GDM1 (cell line): ENCODE measurements around the gene MYOC.
"Not testable (repeated sequence)": the region's sequence is repeated elsewhere in the genome, so short reads cannot be mapped to it uniquely, and the experiment has no call there.

Experiments
- DNase-seq: peaks from one replicate; lab custom pipeline; 2025; lab: John Stamatoyannopoulos, UW

The MYOC gene

DNA sequence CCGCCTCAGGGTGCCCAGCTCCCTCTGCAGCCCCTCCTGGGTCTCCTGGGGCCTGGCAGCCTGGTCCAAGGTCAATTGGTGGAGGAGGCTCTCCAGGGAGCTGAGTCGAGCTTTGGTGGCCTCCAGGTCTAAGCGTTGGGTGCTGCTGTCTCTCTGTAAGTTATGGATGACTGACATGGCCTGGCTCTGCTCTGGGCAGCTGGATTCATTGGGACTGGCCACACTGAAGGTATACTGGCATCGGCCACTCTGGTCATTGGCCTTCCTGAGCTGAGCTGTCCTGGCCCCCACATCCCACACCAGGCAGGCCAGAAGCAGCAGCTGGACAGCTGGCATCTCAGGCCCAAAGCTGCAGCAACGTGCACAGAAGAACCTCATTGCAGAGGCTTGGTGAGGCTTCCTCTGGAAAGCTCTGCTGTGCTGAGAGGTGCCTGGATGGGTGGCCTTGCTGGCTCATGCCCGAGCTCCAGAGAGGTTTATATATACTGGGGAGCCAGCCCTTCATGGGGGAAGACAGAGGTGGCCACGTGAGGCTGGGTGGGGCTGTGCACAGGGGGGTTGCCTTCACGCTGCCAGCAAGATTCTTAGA is at the start of gene MYOC:
MYOC (minus strand) TSS at position 455 of the 589 bp plus-strand sequence; CDS start at position 378, 77 bp downstream.
- no peak for DNase-seq

GRCh38 chr1:171699531-171699930 is 47.0 kb upstream of the MYOC start:
- no peak for DNase-seq

DNA sequence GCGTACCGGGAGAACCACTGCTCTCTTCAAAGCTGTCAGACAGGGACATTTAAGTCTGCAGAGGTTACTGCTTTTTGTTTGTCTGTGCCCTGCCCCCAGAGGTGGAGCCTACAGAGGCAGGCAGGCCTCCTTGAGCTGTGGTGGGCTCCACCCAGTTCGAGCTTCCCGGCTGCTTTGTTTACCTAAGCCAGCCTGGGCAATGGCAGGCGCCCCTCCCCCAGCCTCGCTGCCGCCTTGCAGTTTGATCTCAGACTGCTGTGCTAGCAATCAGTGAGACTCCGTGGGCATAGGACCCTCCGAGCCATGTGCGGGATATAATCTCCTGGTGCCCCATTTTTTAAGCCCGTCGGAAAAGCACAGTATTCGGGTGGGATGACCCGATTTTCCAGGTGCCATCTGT is 43.3 kb upstream of the MYOC start:
- DNase-seq = not testable (repeated sequence)

DNA sequence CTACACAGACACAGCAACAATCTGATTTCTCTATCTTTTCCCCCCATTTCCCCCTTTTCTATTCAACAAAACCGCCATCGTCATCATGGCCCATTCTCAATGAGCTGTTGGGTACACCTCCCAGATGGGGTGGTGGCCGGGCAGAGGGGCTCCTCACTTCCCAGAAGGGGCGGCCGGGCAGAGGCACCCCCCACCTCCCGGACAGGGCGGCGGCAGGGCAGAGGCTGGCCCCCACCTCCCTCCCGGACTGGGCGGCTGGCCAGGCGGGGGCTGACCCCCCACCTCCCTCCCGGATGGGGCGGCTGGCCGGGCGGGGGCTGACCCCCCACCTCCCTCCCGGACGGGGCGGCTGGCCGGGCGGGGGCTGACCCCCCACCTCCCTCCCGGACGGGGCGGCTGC is 41.1 kb upstream of the MYOC start:
- not testable (repeated sequence) for DNase-seq

DNA sequence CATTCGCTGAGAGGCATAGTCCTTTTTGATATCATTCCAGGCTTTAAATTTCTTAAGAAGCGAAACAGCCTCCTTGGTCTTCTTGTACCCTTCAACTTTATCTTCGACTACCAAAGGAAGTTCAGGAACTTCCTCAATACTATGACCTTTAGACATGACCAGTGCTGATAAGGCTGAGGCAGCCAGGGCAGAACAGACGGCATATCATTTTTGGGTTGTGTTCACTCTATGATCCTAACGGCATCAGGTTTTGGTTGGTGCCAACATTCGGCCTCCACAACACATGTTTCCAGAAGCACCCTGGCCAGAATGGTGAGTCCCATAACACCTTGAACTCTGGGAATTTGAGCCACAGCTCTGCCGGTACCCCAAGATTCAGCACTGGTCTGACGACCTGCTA is 31.4 kb upstream of the MYOC start:
- DNase-seq = no peak

DNA sequence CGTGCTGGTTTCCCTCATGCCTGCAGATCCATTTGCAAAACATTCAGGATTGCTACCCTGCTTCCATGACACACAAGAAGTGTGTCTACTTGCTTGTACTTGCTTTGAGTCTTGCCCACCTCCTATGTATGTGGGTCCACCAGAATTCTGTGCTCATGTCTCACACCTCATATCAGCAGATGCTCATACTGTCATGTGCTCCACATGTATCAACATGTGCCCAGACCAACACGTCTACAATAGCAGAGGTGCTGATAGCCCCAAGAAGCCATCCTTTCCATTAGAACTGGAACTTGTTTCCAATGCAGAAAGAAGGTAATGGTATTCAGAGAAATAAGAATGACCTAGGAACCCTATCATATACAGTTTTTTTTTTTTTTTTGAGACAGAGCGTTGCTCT is 27.9 kb upstream of the MYOC start:
- no peak for DNase-seq

DNA sequence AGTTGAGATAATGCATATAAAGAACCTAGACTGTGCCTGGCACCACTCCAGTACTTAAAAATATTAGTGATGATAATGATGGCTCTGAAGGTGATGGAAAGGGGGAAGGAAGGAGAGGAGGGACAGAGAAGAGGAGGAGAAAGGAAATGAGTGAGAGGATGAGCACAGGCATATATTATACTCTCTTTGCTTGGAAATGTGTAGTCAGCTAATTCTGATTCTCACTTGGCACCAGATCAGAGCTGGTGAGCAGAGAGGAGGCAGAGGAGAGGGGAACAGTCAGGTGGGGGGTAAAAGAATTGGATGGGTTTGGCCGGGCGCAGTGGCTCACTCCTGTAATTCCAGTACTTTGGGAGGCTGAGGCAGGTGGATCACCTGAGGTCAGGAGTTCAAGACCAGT is 24.3 kb upstream of the MYOC start:
- DNase-seq = no peak

DNA sequence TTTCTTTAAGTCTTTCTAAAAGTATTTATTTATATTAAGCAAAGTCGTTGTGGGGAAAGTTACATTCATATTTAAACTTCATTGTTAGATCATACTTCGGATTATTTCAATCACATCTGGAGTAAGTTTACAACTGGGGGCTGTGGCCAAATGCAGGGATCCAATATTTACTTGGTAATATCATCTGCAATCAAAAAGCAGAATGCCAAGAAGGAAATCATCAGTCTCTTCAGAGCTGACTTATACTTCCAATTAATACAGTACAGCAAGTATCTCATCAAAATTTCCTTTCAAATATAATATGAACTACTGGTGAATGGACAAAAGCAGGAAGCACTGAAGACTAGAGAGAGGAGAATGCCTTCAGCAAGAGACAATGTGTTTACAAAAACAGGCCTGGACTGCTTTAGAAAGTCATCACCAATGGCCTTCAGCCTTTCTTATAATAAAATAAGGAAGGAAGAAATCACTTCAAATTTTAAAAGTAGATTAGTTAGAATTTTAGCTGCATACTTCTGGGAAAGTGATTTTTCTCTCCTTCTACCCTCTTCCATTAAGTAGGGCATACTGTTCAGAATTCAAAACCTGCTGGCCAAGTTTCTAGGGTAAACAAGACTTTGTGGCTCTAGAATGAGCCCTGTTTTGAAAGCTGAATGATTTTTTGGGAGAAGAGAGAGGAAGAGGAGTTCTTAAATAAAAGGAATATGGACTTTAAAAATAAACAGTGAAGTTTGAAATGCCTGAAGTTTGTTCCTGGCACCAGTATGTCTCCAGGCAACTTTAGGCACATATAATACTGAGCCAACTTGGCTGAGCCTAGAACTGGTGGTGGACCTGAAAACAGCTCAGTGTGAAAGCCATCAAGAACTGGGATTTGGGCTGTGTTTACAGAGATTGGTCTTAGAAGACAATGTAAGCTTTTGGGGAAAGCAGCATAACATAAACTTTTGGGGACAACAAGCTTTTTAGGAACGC is 22.2 kb upstream of the MYOC start:
- DNase-seq = no peak

GRCh38 chr1:171670739-171671138 is 18.3 kb upstream of the MYOC start:
- no peak for DNase-seq

DNA sequence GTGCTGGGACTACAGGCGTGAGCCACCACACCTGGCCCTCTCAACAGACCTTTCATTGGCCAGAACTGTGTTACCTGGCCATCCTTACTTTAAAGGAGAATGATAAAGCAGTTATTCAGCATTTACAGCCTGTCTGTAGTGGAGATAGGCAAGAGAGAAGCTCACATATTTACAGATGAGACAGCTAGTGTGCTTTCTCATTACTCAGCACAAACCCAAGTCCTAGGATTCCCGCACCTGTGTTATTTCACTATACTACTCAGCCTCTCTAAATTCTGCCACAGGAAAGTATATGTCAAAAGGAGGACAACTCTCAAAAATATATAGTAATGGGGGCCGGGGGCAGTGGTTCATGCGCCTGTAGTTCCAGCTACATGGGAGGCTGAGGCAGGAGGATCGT is 15.9 kb upstream of the MYOC start:
- DNase-seq = no peak

DNA sequence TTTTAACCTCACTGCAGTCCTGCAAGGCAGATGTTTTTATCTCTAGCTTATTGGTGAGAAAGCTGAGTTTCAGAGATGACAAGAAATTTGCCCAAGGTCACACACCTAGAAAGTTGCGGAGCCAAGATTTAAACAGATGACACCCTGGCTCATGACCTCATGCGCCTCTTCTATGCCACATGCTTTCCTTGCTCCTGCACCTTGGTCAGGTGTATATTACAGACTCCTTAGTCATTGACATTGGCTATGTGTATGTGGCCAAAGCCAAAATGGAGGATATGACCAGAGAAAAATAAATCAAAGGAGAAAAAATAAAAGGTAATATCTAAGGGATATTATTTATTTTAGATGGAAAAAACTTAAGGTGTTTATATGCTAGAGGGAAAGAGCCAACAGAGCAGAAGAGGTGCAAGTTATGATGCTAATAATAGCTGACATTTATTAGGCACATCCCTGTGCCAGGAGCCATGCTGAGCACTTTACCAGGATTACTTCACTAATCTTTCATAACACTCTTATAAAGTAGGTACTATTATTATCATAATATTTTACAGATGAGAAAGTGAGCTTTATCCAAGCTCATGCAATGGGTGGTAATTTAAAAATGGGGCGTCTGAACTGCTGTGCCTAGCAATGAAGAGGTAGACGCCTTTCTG is 13.8 kb upstream of the MYOC start:
- no peak for DNase-seq

DNA sequence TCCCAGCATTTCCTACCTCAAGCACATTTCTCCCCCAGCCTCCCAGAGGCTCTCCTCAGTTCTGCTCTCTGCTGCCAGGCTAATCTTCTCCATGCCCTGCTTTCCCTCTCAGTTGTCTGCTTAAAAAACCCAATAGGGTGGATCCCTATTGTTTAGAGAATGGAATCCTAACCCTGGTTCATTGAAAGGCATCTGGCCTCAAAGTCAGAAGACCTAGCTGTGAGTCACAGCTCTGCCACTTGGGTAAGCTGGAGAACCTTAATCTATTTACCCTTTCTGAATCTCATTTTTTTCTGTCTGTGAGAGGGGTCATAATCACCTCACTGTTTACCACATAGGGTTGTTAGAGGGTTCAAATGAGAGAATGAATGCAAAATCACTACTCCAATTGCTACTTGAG is 12.5 kb upstream of the MYOC start:
- no peak for DNase-seq

GRCh38 chr1:171663854-171664575 is 11.5 kb upstream of the MYOC start:
- DNase-seq = no peak

DNA sequence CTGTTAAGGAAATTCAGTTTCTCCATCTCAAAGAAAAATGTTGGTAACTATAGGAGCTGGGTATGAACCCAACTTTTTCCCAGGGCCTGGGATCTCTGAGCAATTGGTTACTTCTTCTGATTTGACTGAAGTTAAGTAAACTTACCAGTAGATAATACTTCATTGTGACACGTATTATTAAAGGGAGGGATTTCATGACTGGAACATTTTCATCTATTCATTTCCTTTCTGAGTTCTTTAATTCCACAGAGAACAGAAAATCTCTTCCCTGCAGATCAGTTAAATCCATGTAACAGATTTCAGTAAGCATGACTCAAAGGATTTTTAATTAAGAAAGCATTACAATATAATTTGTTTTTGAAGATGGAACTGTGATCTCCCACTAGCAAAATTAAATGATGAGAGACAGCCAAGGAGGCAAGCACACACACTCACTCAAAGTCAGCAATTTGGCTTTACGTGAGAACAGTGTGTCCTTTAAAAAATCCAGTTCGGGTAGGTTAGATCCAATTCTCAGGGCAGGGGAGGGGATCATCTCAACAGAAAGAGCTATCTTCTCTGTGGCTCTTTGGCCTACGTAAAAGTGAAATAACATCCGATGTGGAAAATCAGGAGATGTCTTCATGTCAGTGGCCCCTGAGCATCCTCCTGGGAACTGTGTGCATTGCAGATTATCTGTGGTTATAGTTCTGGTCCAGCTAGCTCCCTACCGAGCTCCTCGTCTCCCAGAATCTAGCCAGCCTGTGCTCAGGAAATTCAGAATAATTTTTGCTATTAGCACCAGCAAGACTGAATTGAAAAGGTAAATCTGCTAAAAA is 10.8 kb upstream of the MYOC start:
- no peak for DNase-seq

DNA sequence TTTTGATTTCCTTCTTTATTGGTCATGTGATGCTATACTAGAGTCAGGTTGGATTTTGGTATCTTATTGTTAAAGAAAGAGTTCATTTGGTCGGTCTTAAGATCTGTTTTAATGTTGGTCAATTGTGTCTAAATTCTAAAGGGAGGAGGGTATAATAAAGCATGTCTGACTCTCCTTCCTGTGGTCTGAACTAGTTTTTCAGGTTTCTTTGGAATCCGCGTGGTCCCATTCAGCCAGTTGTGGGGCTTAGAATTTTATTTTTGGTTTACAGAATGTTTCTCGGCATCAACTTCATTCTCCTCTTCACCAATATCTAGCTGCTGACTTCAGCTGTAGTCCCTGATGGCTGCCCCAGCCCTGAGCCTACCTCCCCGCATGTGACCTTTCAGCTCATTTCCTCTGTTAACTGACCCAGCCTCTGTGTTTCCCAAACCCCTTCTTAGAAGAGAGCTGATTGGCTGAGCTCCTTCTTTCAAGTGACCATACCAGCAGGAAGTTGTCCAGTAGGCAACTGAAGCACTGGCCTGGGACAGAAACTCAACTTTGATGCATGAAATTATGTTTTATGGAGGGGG is 8.7 kb upstream of the MYOC start:
- no peak for DNase-seq

- not testable (repeated sequence) for DNase-seq
Observed at GRCh38 chr1:171656206-171656605, 3.7 kb upstream of the MYOC start.

DNA sequence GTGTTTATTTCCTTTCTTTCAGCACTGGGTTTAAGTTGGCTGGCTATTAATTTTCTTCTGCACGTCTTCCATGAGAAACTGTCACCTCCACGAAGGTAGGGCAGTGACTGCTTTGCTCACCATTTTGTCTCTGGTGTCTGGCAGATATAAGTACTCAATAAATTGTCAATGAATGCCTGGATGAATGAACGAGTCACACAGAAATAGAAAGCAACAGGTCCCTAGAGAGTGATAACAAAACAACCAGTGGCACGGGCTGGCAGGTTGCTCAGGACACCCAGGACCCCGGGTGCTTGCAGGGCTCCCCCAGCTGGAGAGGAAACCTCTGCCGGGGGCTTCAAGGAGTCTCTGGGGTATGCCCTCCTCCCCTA is 3.2 kb upstream of the MYOC start:
- DNase-seq = no peak

GRCh38 chr1:171654942-171655745 is 2.7 kb upstream of the MYOC start:
- peak; percentile 28 for DNase-seq

DNA sequence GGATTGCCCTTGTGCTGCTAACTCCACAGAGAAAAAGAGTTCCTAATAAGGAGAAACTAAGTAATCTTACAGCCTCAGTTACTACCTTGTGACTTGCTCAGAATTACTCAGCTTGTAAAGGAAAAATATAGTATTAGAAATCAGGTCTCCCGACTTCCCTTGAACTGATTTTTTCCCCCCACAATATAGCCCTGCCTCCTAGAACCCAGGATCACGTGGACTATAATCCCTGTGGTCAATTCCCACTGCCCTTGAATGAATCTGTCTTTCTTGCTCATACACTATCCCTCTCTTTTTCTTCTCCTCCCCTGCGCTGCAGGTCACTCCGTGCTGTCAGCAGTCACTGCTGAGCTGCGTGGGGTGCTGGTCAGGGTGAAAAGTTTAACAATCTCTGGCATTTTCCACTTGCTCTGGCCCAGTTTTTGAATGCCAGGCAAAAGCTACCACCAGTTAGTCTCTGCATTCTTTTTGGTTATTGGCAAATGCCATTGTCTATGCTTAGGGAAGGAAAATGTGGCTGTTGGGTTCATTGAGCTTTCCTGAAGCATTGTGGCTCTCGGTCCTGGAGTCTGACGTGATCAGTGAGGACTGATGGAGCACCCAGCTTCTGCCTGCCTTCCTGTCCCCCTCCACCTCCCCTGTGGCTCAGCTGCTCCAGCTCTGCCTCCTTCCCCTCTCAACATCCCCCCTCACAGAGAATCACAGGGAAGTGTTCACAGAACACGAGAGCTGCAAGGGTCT is 1.9 kb upstream of the MYOC start:
- DNase-seq = no peak

GRCh38 chr1:171653796-171654195 is 1.3 kb upstream of the MYOC start:
- DNase-seq = no peak
